ENCODE data around the gene MSMP. TPM values are rescaled to one million over a fixed set of nuclear protein-coding genes. Genes with fewer than 3 reads are reported as not detected.
A peak's percentile ranks its signal among the peaks of the same experiment; 100 is the strongest.

MSMP gene
- total and polyA plus RNA-seq, 9 of the 15 experiments (the other 6 are each of a cell fraction or from before 2014, with no cell fraction given): 0.60 TPM; not detected in 8

DNA sequence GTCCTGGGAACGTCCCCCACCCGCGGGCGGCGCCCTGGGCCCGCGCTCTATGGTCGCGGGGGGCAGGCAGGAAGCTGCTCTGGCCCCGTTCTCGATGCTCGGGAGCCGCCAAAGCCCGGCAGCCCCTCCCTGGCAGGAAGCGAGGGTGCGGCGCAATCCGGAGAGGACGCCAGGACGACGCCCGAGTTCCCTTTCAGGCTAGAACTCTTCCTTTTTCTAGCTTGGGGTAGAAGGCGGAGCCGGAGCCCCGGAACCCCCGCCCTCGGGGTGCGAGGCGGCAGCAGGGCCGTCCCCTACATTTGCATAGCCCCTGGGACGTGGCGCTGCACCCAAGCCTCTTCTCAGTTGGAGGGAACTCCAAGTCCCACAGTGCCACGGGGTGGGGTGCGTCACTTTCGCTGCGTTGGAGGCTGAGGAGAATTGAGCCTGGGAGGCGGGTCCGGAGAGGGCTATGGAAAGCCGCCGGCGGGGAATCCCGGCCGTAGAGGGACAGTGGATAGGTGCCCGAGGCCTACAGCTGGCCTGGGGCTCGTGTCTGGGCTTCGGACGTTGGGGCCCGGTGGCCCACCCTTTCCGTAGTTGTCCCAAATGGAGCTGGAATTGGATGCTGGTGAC lies 21.8 kb downstream of the MSMP start, which contains the start of the genes CREB3 and TLN1 (continued):
- TF ChIP-seq, protein P1, sequence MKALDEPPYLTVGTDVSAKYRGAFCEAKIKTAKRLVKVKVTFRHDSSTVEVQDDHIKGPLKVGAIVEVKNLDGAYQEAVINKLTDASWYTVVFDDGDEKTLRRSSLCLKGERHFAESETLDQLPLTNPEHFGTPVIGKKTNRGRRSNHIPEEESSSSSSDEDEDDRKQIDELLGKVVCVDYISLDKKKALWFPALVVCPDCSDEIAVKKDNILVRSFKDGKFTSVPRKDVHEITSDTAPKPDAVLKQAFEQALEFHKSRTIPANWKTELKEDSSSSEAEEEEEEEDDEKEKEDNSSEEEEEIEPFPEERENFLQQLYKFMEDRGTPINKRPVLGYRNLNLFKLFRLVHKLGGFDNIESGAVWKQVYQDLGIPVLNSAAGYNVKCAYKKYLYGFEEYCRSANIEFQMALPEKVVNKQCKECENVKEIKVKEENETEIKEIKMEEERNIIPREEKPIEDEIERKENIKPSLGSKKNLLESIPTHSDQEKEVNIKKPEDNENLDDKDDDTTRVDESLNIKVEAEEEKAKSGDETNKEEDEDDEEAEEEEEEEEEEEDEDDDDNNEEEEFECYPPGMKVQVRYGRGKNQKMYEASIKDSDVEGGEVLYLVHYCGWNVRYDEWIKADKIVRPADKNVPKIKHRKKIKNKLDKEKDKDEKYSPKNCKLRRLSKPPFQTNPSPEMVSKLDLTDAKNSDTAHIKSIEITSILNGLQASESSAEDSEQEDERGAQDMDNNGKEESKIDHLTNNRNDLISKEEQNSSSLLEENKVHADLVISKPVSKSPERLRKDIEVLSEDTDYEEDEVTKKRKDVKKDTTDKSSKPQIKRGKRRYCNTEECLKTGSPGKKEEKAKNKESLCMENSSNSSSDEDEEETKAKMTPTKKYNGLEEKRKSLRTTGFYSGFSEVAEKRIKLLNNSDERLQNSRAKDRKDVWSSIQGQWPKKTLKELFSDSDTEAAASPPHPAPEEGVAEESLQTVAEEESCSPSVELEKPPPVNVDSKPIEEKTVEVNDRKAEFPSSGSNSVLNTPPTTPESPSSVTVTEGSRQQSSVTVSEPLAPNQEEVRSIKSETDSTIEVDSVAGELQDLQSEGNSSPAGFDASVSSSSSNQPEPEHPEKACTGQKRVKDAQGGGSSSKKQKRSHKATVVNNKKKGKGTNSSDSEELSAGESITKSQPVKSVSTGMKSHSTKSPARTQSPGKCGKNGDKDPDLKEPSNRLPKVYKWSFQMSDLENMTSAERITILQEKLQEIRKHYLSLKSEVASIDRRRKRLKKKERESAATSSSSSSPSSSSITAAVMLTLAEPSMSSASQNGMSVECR (CRISPR knock-in tag; IDR thresholded peaks at IDR 0.05): peak; percentile 80
- TF ChIP-seq, protein P2, sequence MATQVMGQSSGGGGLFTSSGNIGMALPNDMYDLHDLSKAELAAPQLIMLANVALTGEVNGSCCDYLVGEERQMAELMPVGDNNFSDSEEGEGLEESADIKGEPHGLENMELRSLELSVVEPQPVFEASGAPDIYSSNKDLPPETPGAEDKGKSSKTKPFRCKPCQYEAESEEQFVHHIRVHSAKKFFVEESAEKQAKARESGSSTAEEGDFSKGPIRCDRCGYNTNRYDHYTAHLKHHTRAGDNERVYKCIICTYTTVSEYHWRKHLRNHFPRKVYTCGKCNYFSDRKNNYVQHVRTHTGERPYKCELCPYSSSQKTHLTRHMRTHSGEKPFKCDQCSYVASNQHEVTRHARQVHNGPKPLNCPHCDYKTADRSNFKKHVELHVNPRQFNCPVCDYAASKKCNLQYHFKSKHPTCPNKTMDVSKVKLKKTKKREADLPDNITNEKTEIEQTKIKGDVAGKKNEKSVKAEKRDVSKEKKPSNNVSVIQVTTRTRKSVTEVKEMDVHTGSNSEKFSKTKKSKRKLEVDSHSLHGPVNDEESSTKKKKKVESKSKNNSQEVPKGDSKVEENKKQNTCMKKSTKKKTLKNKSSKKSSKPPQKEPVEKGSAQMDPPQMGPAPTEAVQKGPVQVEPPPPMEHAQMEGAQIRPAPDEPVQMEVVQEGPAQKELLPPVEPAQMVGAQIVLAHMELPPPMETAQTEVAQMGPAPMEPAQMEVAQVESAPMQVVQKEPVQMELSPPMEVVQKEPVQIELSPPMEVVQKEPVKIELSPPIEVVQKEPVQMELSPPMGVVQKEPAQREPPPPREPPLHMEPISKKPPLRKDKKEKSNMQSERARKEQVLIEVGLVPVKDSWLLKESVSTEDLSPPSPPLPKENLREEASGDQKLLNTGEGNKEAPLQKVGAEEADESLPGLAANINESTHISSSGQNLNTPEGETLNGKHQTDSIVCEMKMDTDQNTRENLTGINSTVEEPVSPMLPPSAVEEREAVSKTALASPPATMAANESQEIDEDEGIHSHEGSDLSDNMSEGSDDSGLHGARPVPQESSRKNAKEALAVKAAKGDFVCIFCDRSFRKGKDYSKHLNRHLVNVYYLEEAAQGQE (IDR thresholded peaks at IDR 0.05; ENCODE audit: borderline replicate concordance): peak; percentile 66
- TF ChIP-seq, protein P2 (CRISPR knock-in tag; IDR thresholded peaks at IDR 0.05; ENCODE audit: low read depth): no peak
- TF ChIP-seq, protein P3, sequence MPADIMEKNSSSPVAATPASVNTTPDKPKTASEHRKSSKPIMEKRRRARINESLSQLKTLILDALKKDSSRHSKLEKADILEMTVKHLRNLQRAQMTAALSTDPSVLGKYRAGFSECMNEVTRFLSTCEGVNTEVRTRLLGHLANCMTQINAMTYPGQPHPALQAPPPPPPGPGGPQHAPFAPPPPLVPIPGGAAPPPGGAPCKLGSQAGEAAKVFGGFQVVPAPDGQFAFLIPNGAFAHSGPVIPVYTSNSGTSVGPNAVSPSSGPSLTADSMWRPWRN (IDR thresholded peaks at IDR 0.05; ENCODE audit: low read depth): no peak
- TF ChIP-seq DDX20 (tag; IDR thresholded peaks at IDR 0.05; ENCODE audit: low read depth): no peak
- TF ChIP-seq, protein P4, sequence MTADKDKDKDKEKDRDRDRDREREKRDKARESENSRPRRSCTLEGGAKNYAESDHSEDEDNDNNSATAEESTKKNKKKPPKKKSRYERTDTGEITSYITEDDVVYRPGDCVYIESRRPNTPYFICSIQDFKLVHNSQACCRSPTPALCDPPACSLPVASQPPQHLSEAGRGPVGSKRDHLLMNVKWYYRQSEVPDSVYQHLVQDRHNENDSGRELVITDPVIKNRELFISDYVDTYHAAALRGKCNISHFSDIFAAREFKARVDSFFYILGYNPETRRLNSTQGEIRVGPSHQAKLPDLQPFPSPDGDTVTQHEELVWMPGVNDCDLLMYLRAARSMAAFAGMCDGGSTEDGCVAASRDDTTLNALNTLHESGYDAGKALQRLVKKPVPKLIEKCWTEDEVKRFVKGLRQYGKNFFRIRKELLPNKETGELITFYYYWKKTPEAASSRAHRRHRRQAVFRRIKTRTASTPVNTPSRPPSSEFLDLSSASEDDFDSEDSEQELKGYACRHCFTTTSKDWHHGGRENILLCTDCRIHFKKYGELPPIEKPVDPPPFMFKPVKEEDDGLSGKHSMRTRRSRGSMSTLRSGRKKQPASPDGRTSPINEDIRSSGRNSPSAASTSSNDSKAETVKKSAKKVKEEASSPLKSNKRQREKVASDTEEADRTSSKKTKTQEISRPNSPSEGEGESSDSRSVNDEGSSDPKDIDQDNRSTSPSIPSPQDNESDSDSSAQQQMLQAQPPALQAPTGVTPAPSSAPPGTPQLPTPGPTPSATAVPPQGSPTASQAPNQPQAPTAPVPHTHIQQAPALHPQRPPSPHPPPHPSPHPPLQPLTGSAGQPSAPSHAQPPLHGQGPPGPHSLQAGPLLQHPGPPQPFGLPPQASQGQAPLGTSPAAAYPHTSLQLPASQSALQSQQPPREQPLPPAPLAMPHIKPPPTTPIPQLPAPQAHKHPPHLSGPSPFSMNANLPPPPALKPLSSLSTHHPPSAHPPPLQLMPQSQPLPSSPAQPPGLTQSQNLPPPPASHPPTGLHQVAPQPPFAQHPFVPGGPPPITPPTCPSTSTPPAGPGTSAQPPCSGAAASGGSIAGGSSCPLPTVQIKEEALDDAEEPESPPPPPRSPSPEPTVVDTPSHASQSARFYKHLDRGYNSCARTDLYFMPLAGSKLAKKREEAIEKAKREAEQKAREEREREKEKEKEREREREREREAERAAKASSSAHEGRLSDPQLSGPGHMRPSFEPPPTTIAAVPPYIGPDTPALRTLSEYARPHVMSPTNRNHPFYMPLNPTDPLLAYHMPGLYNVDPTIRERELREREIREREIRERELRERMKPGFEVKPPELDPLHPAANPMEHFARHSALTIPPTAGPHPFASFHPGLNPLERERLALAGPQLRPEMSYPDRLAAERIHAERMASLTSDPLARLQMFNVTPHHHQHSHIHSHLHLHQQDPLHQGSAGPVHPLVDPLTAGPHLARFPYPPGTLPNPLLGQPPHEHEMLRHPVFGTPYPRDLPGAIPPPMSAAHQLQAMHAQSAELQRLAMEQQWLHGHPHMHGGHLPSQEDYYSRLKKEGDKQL (CRISPR knock-in tag; IDR thresholded peaks at IDR 0.05; ENCODE audit: borderline replicate concordance): no peak

Measured in K562 (cell line).